ENCODE measurements around the gene CHSY1. TPM values are rescaled to one million over a fixed set of nuclear protein-coding genes. Genes with fewer than 3 reads are reported as not detected.
A peak's percentile ranks its signal among the peaks of the same experiment; 100 is the strongest.

CHSY1 gene
- total and polyA plus RNA-seq, 10 donors: 6.8 to 99.5 (median 52.8) TPM

DNA sequence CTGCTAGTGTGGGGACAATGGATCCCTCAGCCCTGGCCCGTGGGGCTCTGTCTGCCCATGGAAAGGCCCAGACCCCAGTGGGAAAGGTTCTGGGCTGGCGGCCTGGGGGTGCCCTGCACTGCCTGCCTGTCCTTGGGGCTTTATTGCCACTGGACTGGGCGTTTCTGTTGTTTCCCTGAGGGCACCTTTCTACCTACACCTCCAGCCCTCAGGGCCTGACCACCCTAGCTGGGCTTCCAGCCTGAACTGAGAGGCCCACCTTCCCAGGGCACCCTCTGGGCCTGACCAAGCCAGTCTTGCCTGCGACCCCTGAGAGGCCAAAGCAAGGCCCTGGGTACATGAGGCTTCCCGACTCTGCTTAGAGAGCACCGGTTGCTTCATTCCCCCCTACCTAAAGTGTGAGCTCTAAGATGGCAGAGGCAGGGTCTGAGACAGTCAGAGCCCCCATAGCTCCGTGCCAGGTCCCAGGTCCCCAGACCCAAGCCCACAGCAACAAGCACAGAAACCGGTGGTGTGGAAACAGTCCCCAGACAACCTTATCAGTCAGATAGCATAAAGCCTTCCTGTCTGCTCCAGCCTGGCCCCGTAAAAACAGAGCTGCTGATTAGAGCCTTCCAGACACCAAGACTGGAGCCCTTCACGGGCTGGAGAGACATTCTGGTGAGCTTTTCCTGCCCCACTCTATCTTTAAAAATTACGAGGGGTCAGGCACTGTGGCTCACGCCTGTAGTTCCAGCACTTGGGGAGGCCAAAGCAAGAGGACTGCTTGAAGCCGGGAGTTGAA, 102.8 kb downstream of the CHSY1 start:
- TF ChIP-seq, protein P1, sequence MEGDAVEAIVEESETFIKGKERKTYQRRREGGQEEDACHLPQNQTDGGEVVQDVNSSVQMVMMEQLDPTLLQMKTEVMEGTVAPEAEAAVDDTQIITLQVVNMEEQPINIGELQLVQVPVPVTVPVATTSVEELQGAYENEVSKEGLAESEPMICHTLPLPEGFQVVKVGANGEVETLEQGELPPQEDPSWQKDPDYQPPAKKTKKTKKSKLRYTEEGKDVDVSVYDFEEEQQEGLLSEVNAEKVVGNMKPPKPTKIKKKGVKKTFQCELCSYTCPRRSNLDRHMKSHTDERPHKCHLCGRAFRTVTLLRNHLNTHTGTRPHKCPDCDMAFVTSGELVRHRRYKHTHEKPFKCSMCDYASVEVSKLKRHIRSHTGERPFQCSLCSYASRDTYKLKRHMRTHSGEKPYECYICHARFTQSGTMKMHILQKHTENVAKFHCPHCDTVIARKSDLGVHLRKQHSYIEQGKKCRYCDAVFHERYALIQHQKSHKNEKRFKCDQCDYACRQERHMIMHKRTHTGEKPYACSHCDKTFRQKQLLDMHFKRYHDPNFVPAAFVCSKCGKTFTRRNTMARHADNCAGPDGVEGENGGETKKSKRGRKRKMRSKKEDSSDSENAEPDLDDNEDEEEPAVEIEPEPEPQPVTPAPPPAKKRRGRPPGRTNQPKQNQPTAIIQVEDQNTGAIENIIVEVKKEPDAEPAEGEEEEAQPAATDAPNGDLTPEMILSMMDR (IDR thresholded peaks at IDR 0.05 in 8 of 11, conservative IDR thresholded peaks at IDR 0.05 in 3 of 11): no peak
- TF ChIP-seq POLR2AphosphoS5 (IDR thresholded peaks at IDR 0.05) (no peak), POLR2A (IDR thresholded peaks at IDR 0.05) (no peak)
- Histone ChIP-seq H3K27me3 (replicated peaks in 1 of 7) (no peaks in the 10 kb centered on the region), H3K9me3 (no peaks in the 10 kb centered on the region), H3K4me3 (no peak overlapping the region), H3K36me3 (no peaks in the 10 kb centered on the region), H3K27ac (peak overlapping the region in 5 of 8 donors; percentile 8 to 80 (median 39)), H3K4me1 (peaks cover 4 to 48% (median 28%) of the 10 kb centered on the region in 6 donors)
- peak; percentile 69 for DNase-seq
- WGBS, 5 donors: 65 to 73% (median 68%) methylated on average over 12 to 13 of the region's 13 CpGs
- intact Hi-C loops (cut with DNase I; ENCODE audit: low total_unique reads): no loop called here

DNA sequence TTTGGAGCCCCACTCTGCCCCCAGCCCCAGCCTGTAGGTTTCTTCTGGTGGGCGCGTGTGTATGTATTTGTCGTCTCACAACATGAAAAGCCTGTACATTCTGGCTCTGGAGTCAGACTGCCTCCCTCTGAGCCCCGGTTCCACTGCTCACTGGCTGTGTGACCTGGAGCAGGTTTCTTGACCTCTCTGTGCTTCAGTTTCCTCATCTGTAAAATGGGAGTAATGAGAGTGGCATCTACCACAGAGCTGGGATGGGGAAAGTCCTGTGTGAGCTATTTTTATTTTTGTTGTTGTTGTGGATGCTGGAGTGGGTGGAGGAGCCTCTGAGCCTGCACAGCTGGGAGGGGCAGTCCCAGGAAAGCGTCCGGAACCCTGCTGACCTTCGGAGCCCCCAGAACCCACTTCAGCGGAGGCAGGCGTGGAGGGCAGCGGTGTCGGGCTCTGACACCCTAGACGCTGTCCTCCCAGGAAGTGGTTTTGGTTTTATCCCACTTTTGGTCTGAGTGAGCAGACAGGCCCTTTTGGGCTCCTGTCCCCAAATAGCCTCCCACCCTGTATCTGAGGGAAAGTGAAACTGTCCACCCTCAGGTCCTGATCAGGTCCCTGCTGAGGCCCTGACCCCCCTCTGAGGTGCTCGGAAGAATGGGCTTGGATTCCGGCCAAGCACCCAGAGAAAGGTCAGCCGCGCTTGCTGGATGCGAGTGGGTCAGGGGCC, 103.5 kb downstream of the CHSY1 start:
- H3K9me3 ChIP-seq: no peaks in the 10 kb centered on the region
- H3K27ac ChIP-seq: peak overlapping the region in 4 of 8 donors; percentile 10 to 80 (median 40)
- 57 to 74% (median 65%) methylated on average over 15 to 17 of the region's 17 CpGs for WGBS, 5 donors
- H3K4me3 ChIP-seq: no peak overlapping the region
- intact Hi-C loops (cut with DNase I; ENCODE audit: low total_unique reads): no loop called here
- H3K36me3 ChIP-seq: no peaks in the 10 kb centered on the region
- DNase-seq: peak; percentile 43
- H3K27me3 ChIP-seq (replicated peaks in 1 of 7): no peaks in the 10 kb centered on the region
- TF ChIP-seq POLR2A (IDR thresholded peaks at IDR 0.05) (no peak), POLR2AphosphoS5 (IDR thresholded peaks at IDR 0.05) (peak in 1 of 3 donors; percentile 15)
- TF ChIP-seq, protein P1 (IDR thresholded peaks at IDR 0.05 in 8 of 11, conservative IDR thresholded peaks at IDR 0.05 in 3 of 11): no peak
- H3K4me1 ChIP-seq: peaks cover 4 to 48% (median 28%) of the 10 kb centered on the region in 6 donors

DNA sequence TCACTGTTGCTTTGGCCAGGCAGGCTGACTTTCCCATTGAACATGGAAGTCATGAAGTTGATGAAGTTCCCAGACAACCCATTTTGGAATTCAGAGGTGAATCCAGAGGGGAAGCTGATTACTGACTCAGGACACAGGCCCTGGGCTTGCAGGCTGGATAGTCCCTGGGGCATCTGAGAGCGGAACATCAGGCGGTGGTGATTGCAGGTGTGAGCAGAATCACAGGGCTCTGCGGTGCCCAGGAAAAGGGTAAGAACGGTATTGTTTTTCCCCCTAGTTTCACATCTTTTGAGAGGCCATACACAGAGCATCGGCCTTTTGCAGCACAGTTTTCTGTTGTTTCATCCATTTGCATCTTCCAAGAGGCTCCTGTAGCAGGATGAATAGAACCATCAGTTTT, 104.7 kb downstream of the CHSY1 start:
- 63 to 72% (median 70%) methylated on average over 5 of the region's 5 CpGs for WGBS, 5 donors
- peak; percentile 42 for DNase-seq

More for the DNA sequence above, 104.7 kb downstream of the CHSY1 start:
- intact Hi-C loops (cut with DNase I; ENCODE audit: low total_unique reads): no loop called here
- Histone ChIP-seq H3K27ac (no peak overlapping the region), H3K9me3 (no peaks in the 10 kb centered on the region), H3K27me3 (replicated peaks in 1 of 7) (no peaks in the 10 kb centered on the region), H3K4me1 (peaks cover 4 to 48% (median 28%) of the 10 kb centered on the region in 6 donors), H3K4me3 (no peak overlapping the region), H3K36me3 (no peaks in the 10 kb centered on the region)
- TF ChIP-seq POLR2A (IDR thresholded peaks at IDR 0.05): no peak
- TF ChIP-seq, protein P1 (IDR thresholded peaks at IDR 0.05 in 8 of 11, conservative IDR thresholded peaks at IDR 0.05 in 3 of 11): no peak
- TF ChIP-seq POLR2AphosphoS5 (IDR thresholded peaks at IDR 0.05): no peak
